ENCODE results near the gene ZNF771.

- no peak for TF ChIP-seq CTCF (IDR thresholded peaks at IDR 0.05)
- no peak for TF ChIP-seq POLR2A (IDR thresholded peaks at IDR 0.05)
- TF ChIP-seq POLR2AphosphoS5 (IDR thresholded peaks at IDR 0.05), result no peak
Observed at GRCh38 chr16:30446203-30446595, 38.8 kb downstream of the ZNF771 start.
